ENCODE measurements around the gene RASL12. TPM values are rescaled to one million over a fixed set of nuclear protein-coding genes. Genes with fewer than 3 reads are reported as not detected.
A peak's percentile ranks its signal among the peaks of the same experiment; 100 is the strongest.
"Not testable (repeated sequence)": the region's sequence is repeated elsewhere in the genome, so short reads cannot be mapped to it uniquely, and the experiment has no call there.

RASL12 gene
- total RNA-seq, 2 donors from 2014 or later, result 53.3 to 63.3 TPM

DNA sequence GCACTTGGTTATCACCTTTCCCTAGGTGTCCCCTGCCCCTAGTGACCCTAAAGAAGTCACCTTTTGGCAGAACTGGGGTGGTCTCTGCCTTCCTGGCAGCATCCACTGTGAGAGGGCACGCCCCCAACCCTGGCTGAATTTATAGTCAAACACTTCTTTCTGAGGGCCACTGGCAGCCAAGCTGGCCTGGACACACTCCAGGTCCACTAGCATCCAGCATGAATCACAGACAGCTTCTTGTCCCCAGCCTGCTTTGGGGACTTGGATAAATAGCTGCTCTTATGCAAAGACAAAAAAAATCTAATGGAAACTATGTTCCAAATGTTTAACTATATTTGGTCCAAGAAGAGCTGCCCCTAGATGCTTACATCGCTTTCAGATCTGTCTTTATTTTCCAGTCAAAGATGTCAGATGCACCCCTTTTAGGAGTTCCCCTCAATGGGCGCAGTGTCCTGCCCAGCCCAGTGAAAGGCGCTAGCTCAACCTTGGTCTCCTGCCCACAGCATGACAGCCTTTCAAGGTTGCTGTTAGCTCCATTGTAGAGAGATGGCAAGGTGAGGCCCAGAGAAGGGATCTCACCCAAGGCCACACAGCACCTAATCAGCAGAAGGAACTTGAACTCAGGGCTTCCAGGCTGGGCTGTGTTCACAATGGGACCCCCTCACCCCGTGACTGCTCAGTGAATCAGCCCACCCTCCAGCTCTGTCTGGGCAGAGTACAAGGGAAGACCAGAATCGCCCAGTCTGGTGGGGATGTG lies 7.0 kb downstream of the RASL12 start:
- peak; percentile 71 for DNase-seq
- intact Hi-C loops (cut with DNase I), result no loop called here
- ATAC-seq, result peak; percentile 33 to 54

DNA sequence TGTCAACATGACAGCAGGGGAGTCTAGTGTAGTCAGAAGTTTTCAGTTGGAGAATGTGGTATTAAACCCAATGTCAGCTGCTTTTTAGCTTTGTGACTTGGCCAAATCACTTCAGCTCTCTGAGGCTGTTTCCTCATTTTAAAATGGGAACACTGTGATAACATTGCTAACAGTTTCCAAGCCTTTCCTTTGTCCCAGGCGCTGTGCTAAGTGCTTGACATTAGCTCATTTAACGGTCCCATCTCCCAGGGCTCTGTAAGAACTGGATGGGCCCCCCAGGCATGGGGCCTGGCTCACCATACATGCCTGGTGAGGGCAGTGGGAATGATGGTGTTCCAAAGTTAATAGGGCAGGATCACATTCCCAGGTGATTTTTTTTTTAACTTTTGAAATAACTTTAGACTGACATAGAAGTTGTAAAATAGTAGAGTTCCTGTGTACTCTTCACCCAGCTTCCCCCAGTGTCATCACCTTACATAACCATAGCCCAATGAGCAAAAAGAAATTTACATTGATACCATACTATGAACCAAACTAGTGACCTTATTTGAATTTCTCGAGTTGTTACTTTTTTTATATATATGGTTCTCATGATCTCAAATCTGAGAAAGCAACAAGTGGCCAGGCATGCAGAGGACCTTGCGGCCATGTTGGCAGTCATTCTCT lies 7.7 kb downstream of the RASL12 start:
- peak; percentile 14 to 38 for ATAC-seq

DNA sequence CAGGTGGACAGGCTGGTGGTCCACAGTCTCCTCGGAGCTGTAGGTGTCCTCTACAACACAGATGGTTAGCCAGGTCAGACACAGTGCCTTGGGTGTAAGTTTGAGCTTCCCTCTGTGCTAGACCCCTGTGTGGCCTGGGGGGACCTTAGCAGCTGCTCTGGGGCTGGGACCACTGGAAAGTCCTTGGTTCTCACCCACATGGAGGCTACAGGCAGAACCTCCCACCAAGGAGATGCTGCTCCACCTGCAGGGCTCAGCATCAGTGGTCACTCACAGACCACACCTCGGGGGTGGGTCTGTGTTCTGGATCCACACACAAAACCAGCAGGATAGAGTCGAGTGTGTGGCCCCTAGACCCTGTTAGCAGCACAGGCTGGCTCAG lies 8.4 kb downstream of the RASL12 start:
- intact Hi-C loops (cut with DNase I), result no loop called here
- ATAC-seq, result no peak
- no peak for DNase-seq

More for the DNA sequence above, 7.7 kb downstream of the RASL12 start:
- no peak for DNase-seq
- intact Hi-C loops (cut with DNase I), result no loop called here

DNA sequence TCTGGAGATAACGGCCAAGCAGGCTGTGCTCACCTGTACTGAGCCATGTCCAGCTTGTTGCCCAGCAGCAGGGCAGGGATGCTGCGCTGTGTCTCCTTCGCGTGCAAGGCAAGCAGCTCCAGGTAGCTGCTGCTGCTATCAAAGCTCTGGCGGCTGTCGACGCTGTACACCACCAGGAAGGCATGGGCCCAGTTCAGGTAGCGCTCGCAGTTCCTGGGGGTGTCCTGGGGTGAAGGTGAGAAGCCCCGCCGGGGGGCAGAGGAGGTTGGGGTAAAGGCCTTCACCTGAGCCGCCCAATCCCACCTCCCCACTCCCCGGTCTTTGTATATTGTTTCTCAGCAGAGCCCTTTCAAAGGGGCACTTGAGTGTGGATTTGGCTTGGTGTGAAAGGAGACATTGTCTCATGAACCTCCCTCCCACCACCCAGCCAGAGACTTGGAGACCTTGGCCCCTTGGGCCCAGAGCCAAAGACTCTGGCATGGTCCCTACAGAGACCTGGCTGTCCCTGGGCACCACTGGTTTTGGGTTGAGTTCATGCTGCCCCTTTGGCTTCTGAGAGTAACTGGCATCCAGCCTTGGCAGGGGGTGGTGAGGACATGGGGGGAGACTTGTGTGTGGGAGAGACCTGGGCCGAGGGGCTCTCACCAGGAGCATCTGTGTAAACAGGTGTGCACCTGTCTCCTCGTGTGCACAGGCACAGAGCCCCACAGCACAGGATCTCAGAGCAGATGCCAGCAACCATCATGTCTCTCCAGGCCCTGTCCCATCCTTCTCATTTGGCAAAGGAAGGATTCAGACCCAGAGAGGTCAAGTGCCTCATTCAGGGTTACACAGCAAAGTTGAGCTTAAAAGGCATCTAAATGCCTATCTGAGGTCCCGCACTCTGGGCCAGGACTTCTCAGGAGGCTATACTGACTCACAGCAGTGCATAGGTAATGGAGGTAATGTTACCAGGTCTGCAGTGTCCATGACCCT lies 9.1 kb downstream of the RASL12 start:
- no peak for ATAC-seq
- no peak for DNase-seq
- intact Hi-C loops (cut with DNase I), result no loop called here

DNA sequence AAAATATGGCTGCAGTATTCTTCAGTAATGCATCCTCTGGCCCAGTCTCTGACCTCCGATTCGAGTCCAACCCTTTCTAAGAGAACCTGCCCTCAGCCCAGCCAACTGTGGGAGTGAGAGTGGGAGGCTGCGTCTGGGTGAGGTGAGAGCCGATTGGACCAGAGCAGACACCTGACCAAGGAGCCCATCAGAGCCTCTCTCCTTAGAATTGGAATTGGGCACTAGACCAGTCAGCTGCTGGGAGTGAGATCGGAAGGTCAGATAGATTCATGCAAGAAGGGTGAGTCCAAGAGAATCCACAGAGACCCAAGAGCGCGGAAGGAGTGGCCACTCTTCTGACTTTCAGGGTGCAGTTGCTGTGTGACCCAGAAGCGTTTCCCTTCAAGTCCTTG lies 10.2 kb downstream of the RASL12 start:
- ATAC-seq (no peak), DNase-seq (no peak)
- intact Hi-C loops (cut with DNase I), result no loop called here

DNA sequence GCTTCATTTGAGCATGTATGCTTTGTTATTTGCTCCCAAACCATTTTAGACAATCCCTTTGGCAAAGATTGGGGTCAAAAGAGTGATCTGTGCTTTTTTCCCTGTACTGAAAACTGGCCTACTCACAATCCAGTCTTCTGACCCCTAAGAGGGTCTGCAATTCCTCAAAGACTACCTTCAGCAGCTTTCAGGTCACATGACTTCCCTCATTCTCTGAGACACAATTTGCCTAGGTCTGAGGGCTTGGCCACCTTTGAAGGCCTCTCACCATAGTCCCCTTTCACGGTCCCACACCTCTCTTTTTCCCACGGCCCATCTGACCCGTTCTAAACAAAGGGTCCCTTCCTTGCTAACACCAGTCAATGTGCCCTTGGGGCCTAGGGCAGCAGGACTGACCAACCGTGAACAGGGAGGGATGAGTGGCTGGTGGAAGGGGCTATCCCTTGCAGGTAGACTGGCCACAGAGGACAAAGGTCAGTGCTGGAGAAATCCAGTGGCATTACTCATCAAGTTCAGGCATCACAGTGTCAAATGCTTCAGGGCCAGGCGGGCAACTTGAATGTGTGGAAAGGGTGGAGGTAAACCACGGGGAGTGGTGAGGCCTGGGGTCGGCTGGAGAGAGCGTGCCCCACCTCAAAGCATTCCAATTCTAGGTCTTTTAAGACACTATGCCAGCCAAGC lies 10.8 kb downstream of the RASL12 start:
- no peak for DNase-seq
- intact Hi-C loops (cut with DNase I), result no loop called here
- ATAC-seq, result no peak

DNA sequence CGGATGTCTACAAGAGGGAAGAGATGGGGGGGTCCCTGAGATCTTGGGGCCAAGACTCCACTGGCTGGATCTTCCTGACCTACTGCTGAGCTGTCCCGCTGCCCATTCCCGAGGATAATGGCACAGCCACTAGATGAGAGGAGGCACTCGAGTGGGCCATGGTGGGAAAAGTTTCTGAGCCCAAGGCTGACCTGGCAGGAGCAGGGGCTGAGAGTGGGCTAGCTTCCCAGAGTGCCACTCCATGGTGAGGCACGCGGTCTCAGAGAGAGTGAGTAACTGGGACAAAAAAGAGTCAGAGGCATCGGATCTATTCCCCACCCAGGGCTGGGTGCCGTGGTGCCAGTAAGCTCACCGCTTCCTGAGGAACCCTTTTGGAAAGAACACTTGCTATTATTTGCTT lies 11.7 kb downstream of the RASL12 start:
- intact Hi-C loops (cut with DNase I), result no loop called here
- DNase-seq (no peak), ATAC-seq (no peak)

DNA sequence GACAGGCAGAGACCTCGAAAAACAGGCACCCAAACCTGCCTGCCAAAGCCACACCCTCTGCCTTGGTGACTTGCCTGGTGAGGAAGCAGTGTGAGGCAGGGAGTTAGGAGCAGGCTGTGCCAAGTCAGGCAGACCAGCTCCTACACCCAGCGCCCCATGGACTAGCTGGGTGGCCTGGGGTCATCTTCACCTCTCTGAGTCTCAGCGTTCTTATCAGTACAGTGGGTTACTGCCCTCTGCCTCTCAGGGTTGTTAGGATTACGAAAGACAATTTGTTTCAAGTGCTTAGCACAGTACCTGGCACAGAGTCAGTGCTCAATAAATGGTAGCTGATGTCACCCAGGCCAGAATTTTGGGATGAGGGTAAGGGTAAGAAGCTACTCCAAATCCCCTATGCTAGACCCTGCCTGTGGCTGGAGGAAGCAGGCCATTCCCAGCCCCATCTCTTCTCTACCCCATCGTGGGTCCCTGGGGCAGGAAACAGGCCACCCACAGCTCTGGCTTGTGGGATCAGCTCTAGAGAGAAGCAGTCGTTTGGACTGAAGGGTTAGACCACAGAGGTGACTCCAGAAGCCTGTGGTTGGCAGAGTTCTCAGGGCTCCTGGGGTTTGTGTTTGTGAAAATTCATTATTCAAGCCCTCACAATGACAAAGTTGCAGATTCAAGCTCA lies 12.5 kb downstream of the RASL12 start:
- DNase-seq (no peak), ATAC-seq (peak; percentile 31 to 82)
- intact Hi-C loops (cut with DNase I), result no loop called here

DNA sequence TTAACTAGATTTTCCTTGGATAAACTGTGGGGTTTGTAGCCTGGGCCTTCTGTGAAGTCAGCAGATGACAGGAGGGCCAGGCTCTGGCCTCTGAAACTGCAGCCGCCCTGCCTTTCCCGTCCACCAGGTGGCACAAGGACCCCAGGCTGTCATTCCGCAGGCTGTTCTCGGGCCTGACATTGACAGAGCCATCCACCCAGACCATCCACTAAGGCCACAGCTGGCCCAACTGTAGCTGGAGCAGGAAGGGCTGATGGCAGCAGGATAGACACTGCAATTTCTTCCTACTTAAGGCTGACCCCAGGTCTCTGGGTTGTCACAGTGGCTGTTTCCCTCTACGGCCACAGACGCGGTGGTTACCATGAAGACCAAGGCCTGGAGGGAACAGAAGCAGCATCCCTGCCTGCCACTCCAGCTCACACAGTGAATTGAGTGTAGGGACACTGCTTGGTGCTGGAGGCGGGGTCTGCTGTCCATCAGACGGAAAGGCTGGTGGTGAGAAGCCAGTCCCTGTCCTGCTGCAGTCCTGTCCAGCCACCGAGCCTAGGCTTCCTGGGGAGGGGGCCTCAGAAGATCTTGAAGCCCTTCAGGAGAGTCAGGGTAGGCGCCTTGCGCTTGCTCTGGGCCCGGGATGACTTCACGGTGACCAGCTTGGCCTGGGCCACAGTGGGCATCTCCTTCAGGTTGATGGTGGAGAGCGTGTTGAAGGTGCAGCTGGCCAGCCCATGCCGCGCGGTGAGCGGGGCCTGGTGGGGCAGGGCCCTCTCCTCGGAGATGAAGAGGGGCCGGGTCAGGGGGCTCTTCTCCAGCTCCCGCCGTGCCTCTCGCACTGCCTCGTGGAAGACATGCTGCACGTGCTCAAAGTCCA lies 13.2 kb downstream of the RASL12 start:
- peak; percentile 77 for DNase-seq
- ATAC-seq, result peak; percentile 67 to 81

DNA sequence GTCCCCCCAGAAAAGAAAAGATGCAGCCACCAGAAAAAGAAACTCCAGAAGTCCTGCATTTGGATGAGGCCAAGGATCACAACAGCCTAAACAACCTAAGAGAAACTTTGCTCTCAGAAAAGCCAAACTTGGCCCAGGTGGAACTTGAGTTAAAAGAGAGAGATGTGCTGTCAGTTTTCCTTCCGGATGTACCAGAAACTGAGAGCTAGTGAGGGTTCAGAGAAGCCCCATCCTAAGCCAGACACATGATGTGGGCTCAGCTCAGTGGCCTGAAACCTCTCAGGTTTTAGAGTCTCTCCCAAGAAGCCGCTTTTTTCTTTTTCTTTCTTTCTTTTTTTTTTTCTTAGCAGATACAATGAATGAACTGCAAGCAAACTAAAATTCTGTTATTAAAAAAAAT lies 14.8 kb downstream of the RASL12 start:
- no peak for DNase-seq
- intact Hi-C loops (cut with DNase I), result loop anchor here (2.0 to 5.0 kb wide), 3 partner anchors 30 to 49 kb away; no protein-coding TSS in a partner anchor
- no peak for ATAC-seq

More for the DNA sequence above, 13.2 kb downstream of the RASL12 start:
- intact Hi-C loops (cut with DNase I), result loop anchor here (5.0 kb wide), 2 partner anchors 33 to 48 kb away; no protein-coding TSS in a partner anchor

DNA sequence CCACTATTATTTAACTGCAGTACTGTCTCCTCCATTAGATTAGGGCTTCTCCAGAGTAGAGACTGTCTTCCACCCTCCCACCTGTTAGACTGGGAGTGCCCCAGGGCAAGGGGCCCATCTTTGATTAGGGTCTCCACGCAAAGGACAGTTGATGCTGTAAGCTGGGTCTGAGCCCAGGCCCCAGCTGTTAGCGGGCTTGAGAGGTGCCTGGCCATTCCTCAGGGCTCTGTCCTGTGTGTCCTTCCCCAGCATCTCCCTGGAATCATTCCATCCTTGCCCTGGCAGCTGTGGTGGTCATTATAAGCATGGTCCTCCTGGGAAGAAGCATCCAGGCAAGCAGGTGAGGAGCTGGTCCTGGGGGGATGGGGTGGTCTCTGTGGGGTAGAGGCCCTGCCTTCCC lies 16.5 kb downstream of the RASL12 start:
- DNase-seq (no peak), ATAC-seq (no peak)
- intact Hi-C loops (cut with DNase I), result loop anchor here (5.0 kb wide), 2 partner anchors 36 to 51 kb away; no protein-coding TSS in a partner anchor

DNA sequence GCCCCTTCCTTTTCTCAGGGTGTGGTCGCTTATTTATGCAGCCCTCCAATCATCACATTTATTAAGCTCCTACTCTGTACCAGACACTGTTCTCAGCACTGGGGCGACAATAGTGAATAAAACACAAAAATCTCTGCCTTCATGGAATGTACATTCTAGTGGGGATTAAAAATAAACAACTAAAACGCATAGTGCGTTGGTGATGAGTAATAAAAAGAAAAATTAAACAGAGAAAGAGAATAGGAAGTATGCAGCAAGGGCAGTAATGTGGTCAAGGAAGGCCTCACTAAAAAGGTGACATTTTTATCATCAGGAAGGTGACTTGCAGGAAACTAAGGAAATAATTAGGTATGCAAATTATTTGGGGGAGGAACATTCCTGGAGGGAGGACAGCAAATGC lies 17.5 kb downstream of the RASL12 start:
- intact Hi-C loops (cut with DNase I), result loop anchor here (5.0 kb wide), 2 partner anchors 37 to 52 kb away; no protein-coding TSS in a partner anchor
- ATAC-seq (no peak), DNase-seq (no peak)

DNA sequence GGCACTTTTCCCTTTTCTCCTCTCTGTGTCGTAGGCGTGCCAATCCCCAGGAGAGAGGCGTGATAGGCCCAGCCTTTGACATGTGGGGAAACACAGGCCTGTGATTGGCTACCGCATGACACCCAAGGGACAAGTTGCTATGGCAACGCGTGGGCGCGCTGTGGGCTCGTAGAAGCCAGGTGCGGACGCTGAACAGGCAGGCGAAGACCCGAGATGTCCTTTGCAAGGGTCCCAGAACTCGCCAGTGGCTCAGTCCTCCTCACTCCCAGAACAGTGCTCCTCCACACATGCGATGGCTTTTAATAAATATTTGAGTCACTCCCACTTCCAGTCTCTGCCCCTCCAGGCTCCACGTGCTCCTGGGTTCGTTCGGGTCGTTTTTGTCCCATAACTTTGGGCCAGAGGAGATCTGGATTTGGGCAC lies 18.4 kb downstream of the RASL12 start:
- peak; percentile 91 to 97 for ATAC-seq
- intact Hi-C loops (cut with DNase I), result loop anchor here in 1 of 2 donors (10.0 kb wide), 1 partner anchor 225 kb away; no protein-coding TSS in a partner anchor
- DNase-seq, result peak; percentile 93

DNA sequence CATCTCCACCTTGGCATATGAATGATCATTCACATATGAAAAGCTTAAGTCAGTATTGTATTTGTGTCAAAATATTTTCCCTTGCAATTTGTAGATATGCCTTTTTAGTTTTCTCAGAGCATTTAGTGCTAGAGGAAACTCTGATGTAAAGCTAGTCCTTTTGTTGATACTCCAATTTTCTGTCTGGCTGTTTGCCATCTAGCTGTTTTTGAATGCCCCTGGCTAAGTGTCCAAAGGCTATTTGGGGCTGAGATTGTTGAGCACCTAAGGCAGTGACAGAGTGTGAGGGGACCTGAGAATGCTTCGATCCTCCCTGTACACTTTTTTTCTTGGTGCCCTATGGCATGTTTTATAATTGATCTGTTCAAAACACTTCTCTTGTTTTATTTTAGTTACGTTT lies 19.6 kb downstream of the RASL12 start:
- ATAC-seq (no peak), DNase-seq (no peak)
- intact Hi-C loops (cut with DNase I), result loop anchor here in 1 of 2 donors (10.0 kb wide), 1 partner anchor 227 kb away; no protein-coding TSS in a partner anchor

DNA sequence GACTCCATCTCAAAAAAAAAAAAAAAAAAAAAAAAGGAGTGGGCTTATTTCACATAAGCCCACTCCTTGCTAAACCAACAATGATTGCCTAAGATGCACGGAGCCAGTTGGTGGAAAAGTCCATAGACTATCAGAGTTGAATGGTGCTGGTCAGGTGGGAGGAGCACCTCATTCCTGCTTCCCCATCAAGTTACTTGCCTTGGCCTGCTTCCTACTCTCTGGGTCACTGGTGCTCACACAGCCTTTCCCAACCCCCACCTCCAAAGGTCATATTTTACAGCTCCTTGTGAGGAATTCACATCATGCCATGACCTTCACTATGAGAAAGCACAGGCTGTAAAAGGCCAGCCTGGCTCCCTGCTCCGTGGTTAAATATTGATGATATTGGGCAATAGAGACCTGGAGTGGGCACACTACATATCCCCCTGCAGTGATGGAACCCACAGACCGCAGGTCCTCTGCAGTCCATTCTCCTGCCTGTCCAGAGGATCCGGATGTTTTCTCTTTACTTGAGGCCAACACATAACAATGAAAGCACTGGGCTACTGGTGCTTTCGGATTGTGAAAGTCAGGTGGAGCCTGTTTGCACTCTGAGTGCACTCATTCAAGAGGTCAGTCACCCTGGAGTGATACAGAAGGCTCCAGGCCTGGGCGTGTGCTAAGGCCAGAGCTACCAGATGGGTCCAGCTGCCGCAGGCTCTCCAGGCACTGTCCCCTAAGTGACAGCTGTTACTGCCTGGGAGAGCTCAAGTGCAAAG lies 22.9 kb downstream of the RASL12 start, which contains the start of gene SLC51B:
TSS of gene SLC51B (plus strand) at position 664 of the 758 bp plus-strand sequence. CDS start 4,618 bp downstream, outside the sequence.
- intact Hi-C loops (cut with DNase I), result loop anchor here in 1 of 2 donors (10.0 kb wide), 1 partner anchor 230 kb away; no protein-coding TSS in a partner anchor
- peak; percentile 64 for DNase-seq
- ATAC-seq, result peak in 1 of 2 donors; percentile 84

DNA sequence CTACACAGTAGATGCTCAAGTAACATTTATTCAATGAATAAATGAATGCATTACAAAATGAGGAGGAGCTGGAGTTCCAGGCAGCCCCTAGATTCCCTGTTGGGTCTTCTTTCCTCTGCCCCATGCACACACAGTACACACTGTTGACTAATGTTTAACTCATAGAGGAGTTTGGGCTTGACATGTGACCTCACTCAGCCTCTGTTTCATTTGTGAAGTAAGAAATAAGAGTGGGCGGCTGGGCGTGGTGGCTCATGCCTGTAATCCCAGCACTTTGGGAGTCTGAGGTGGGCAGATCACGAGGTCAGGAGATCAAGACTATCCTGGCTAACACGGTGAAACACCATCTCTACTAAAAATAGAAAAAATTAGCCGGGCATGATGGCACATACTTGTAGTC lies 23.6 kb downstream of the RASL12 start:
- intact Hi-C loops (cut with DNase I), result loop anchor here in 1 of 2 donors (10.0 kb wide), 1 partner anchor 231 kb away; no protein-coding TSS in a partner anchor
- DNase-seq, result not testable (repeated sequence)
- peak in 1 of 2 donors; percentile 70 for ATAC-seq
